DOHH2 (cell line): ENCODE results near the gene SOAT2.

ENCODE experiments used
- CTCF ChIP-seq: fragments of 200-600 bp; sonication (generic); IDR thresholded peaks from one replicate; pipeline ENCODE4 v1.5.1; 2014; ENCODE audit warnings: antibody characterized with exemption, mild to moderate bottlenecking, low read depth, low read length; ENCODE audit not compliant: poor library complexity, severe bottlenecking
- EZH2phosphoT487 ChIP-seq: fragments of 200-600 bp; sonication (generic); IDR thresholded peaks from 2 replicates; pipeline ENCODE4 v1.6.1; 2017; ENCODE audit warnings: borderline replicate concordance, mild to moderate bottlenecking, antibody characterized with exemption, low read length, moderate library complexity, mixed read lengths

- TF ChIP-seq CTCF (no peak), EZH2phosphoT487 (no peak)
Observed at GRCh38 chr12:53054112-53054878, 49.0 kb upstream of the SOAT2 start.
